ENCODE data around the gene PTAR1.
A peak's percentile ranks its signal among the peaks of the same experiment; 100 is the strongest.
"Not testable (repeated sequence)": the region's sequence is repeated elsewhere in the genome, so short reads cannot be mapped to it uniquely, and the experiment has no call there.

Gene PTAR1

DNA sequence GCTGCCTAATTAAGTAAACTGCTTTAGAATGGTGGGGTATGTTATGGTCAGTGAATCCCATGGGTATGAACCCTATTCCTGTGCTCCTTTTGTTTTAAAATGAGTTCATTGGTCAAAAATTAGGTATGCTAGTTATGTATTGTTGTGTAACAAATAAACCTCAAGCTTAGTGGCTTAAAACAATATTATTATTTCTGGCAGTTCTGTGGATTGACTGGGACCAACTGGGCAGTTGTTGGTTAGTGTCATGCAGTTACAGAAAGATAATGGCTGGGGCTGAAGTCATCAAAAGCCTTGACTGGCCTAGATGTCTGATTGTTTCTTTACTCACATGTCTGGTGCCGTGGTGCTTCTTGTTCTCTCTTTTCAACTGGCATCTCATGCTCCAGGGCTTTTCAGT lies 8.9 kb upstream of the PTAR1 start:
- POLR2A ChIA-PET: no interaction called here
- DNase-seq: no peak
- CTCF ChIA-PET: interaction anchor here (0.6 to 0.7 kb wide), 2 partner anchors 26 to 262 kb away, joined by 3 read pairs; no protein-coding TSS in a partner anchor

DNA sequence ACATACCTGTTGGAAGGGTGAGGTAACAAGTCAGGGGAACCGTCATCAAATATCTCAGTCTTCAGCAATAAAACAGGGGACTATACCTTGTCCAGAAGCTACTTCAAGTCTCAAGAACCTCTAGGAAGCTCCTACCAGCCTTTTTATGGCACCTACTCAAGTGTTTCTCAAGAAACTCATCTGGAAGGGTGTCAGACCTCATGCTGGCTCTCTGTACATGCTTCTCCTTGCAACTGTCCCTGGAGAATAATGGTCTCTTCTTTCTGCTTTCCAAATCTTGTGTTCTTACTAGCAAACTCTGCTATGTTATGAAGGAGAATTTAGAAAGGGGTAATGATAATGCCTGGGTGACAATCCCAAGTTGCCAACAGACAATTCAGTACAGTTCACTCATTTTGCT lies 8.3 kb upstream of the PTAR1 start:
- Histone ChIP-seq H3K27ac (ENCODE audit: insufficient read depth in 1 of 2, low read depth in 1 of 2, low read length in 2 of 2, poor library complexity in 1 of 2, severe bottlenecking in 2 of 2) (no peak overlapping the region), H3K36me3 (ENCODE audit: control insufficient read depth in 4 of 4, insufficient read depth in 4 of 4, low read length in 3 of 4) (no peaks in the 10 kb centered on the region), H3K4me3 (ENCODE audit: control insufficient read depth in 1 of 7, extremely low read depth in 1 of 7, insufficient read depth in 4 of 7, low read depth in 2 of 7, low read length in 6 of 7) (no peak overlapping the region), H3K27me3 (replicated peaks in 2 of 5; ENCODE audit: control insufficient read depth in 4 of 5, insufficient read depth in 5 of 5, low read length in 4 of 5) (no peaks in the 10 kb centered on the region), H3K4me1 (ENCODE audit: control extremely low read depth in 1 of 4, control insufficient read depth in 4 of 4, insufficient read depth in 4 of 4, low read length in 3 of 4) (no peaks in the 10 kb centered on the region), H3K9me3 (ENCODE audit: control extremely low read depth in 1 of 5, control insufficient read depth in 4 of 5, insufficient read depth in 2 of 5, low read depth in 1 of 5, low read length in 4 of 5) (no peaks in the 10 kb centered on the region)
- no CpG with 5 or more reads among the region's 1 CpG for WGBS (ENCODE audit: insufficient coverage)
- CTCF ChIA-PET: interaction anchor here (0.6 kb wide), 1 partner anchor 27 kb away, joined by 4 read pairs; no protein-coding TSS in a partner anchor
- POLR2A ChIA-PET: no interaction called here
- DNase-seq: no peak

More for the DNA sequence above, 8.9 kb upstream of the PTAR1 start:
- Histone ChIP-seq H3K4me1 (ENCODE audit: control extremely low read depth in 1 of 4, control insufficient read depth in 4 of 4, insufficient read depth in 4 of 4, low read length in 3 of 4) (no peaks in the 10 kb centered on the region), H3K4me3 (ENCODE audit: control insufficient read depth in 1 of 7, extremely low read depth in 1 of 7, insufficient read depth in 4 of 7, low read depth in 2 of 7, low read length in 6 of 7) (no peak overlapping the region), H3K27ac (ENCODE audit: insufficient read depth in 1 of 2, low read depth in 1 of 2, low read length in 2 of 2, poor library complexity in 1 of 2, severe bottlenecking in 2 of 2) (no peak overlapping the region), H3K36me3 (ENCODE audit: control insufficient read depth in 4 of 4, insufficient read depth in 4 of 4, low read length in 3 of 4) (no peaks in the 10 kb centered on the region), H3K27me3 (replicated peaks in 2 of 5; ENCODE audit: control insufficient read depth in 4 of 5, insufficient read depth in 5 of 5, low read length in 4 of 5) (no peaks in the 10 kb centered on the region), H3K9me3 (ENCODE audit: control extremely low read depth in 1 of 5, control insufficient read depth in 4 of 5, insufficient read depth in 2 of 5, low read depth in 1 of 5, low read length in 4 of 5) (no peaks in the 10 kb centered on the region)
- 100% methylated on average over 1 of the region's 1 CpG for WGBS (ENCODE audit: insufficient coverage)

DNA sequence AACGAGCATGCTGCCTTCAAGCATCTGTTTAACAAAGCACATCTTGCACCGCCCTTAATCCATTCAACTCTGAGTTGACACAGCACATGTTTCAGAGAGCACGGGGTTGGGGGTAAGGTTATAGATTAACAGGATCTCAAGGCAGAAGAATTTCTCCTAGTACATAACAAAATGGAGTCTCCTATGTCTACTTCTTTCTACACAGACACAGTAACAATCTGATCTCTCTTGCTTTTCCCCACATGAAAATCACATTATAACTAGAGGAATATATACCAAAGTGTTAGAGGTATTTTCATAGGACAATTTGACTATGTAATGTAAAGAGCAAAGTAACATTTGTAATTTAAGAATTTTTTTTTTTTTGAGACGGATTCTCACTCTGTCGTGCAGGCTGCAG lies 4.1 kb upstream of the PTAR1 start:
- H3K27ac ChIP-seq (ENCODE audit: insufficient read depth in 1 of 2, low read depth in 1 of 2, low read length in 2 of 2, poor library complexity in 1 of 2, severe bottlenecking in 2 of 2); H3K4me3 ChIP-seq (ENCODE audit: control insufficient read depth in 1 of 7, extremely low read depth in 1 of 7, insufficient read depth in 4 of 7, low read depth in 2 of 7, low read length in 6 of 7); CTCF ChIA-PET; POLR2A ChIA-PET; DNase-seq; H3K36me3 ChIP-seq (ENCODE audit: control insufficient read depth in 4 of 4, insufficient read depth in 4 of 4, low read length in 3 of 4); H3K4me1 ChIP-seq (ENCODE audit: control extremely low read depth in 1 of 4, control insufficient read depth in 4 of 4, insufficient read depth in 4 of 4, low read length in 3 of 4); H3K27me3 ChIP-seq (replicated peaks in 2 of 5; ENCODE audit: control insufficient read depth in 4 of 5, insufficient read depth in 5 of 5, low read length in 4 of 5); H3K9me3 ChIP-seq (ENCODE audit: control extremely low read depth in 1 of 5, control insufficient read depth in 4 of 5, insufficient read depth in 2 of 5, low read depth in 1 of 5, low read length in 4 of 5): not testable (repeated sequence)
- WGBS (ENCODE audit: insufficient coverage): no CpG with 5 or more reads among the region's 5 CpGs

DNA sequence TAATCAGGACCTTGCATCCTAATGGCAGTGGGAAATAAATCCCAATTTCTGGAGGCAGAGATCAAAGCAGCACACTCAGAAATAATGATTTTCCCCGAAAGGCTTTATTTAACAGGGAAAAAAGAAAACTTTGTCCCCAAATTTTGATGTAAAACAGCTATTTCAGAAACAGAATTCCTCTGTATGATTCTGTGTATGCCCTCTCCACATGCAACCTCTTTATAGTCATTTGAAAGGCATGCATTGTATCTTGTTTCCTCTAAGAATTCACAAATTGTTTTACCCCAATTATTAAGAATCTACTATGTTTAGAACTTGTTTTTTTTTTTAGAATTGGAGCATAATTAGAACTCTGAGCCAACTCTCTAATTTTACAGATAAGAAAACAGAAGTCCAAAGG lies 2.7 kb upstream of the PTAR1 start:
- no peak for DNase-seq
- peaks cover 2 to 13% (median 11%) of the 10 kb centered on the region in 4 experiments for H3K4me1 ChIP-seq (ENCODE audit: control extremely low read depth in 1 of 4, control insufficient read depth in 4 of 4, insufficient read depth in 4 of 4, low read length in 3 of 4)
- POLR2A ChIA-PET: no interaction called here
- no peaks in the 10 kb centered on the region for H3K36me3 ChIP-seq (ENCODE audit: control insufficient read depth in 4 of 4, insufficient read depth in 4 of 4, low read length in 3 of 4)
- CTCF ChIA-PET: no interaction called here
- H3K9me3 ChIP-seq (ENCODE audit: control extremely low read depth in 1 of 5, control insufficient read depth in 4 of 5, insufficient read depth in 2 of 5, low read depth in 1 of 5, low read length in 4 of 5): no peaks in the 10 kb centered on the region
- no peaks in the 10 kb centered on the region for H3K27me3 ChIP-seq (replicated peaks in 2 of 5; ENCODE audit: control insufficient read depth in 4 of 5, insufficient read depth in 5 of 5, low read length in 4 of 5)
- H3K4me3 ChIP-seq (ENCODE audit: control insufficient read depth in 1 of 7, extremely low read depth in 1 of 7, insufficient read depth in 4 of 7, low read depth in 2 of 7, low read length in 6 of 7): no peak overlapping the region
- WGBS (ENCODE audit: insufficient coverage): 100% methylated on average over 1 of the region's 1 CpG
- no peak overlapping the region for H3K27ac ChIP-seq (ENCODE audit: insufficient read depth in 1 of 2, low read depth in 1 of 2, low read length in 2 of 2, poor library complexity in 1 of 2, severe bottlenecking in 2 of 2)

DNA sequence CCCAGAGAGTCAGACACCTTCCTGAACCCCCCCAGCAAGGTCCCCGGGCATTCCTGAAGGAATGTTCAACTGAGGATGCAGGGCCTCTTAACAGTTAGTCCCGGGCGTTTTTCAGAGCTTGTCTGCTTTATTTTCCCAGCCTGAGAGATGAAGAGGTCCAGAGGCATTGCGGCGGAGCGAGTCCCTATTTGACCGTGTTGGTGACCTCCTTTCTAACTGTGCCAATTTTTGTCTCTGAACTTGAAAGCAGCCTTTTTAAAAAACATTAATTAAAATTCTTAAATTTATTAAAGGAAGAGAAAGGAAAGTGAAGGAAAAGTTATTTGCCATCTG lies 433 bp upstream of the PTAR1 start:
- peaks cover 2 to 13% (median 11%) of the 10 kb centered on the region in 4 experiments for H3K4me1 ChIP-seq (ENCODE audit: control extremely low read depth in 1 of 4, control insufficient read depth in 4 of 4, insufficient read depth in 4 of 4, low read length in 3 of 4)
- peak overlapping the region; percentile 31 to 96 (median 87) for H3K4me3 ChIP-seq (ENCODE audit: control insufficient read depth in 1 of 7, extremely low read depth in 1 of 7, insufficient read depth in 4 of 7, low read depth in 2 of 7, low read length in 6 of 7)
- H3K27me3 ChIP-seq (replicated peaks in 2 of 5; ENCODE audit: control insufficient read depth in 4 of 5, insufficient read depth in 5 of 5, low read length in 4 of 5): no peaks in the 10 kb centered on the region
- POLR2A ChIA-PET: no interaction called here
- peak overlapping the region; percentile 40 to 91 for H3K27ac ChIP-seq (ENCODE audit: insufficient read depth in 1 of 2, low read depth in 1 of 2, low read length in 2 of 2, poor library complexity in 1 of 2, severe bottlenecking in 2 of 2)
- no peaks in the 10 kb centered on the region for H3K9me3 ChIP-seq (ENCODE audit: control extremely low read depth in 1 of 5, control insufficient read depth in 4 of 5, insufficient read depth in 2 of 5, low read depth in 1 of 5, low read length in 4 of 5)
- DNase-seq: no peak
- CTCF ChIA-PET: no interaction called here
- H3K36me3 ChIP-seq (ENCODE audit: control insufficient read depth in 4 of 4, insufficient read depth in 4 of 4, low read length in 3 of 4): peaks cover 0 to 5% (median under 1%) of the 10 kb centered on the region in 4 experiments
- 5% methylated on average over 3 of the region's 7 CpGs for WGBS (ENCODE audit: insufficient coverage)

DNA sequence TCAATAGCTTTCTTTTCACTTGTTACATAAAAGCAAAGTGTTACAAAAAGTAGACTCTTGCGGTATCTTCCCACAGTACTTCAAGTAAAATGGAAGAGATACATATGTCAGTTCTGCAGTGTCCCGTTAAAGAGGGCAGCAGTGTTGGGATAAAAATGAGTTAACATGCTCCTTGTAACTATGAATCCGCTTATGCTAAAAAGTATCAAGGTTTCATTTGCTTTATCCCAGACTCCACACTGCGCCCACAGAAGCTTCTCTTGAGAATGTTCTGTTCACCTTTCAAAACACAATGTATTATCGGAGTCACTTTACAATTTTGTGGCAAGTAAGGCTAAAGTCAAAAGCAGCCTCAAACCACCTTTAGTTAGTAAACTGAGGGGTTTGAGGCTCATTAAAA lies 790 bp downstream of the PTAR1 start:
- Histone ChIP-seq H3K9me3 (ENCODE audit: control extremely low read depth in 1 of 5, control insufficient read depth in 4 of 5, insufficient read depth in 2 of 5, low read depth in 1 of 5, low read length in 4 of 5) (no peaks in the 10 kb centered on the region), H3K4me1 (ENCODE audit: control extremely low read depth in 1 of 4, control insufficient read depth in 4 of 4, insufficient read depth in 4 of 4, low read length in 3 of 4) (peaks cover 2 to 13% (median 11%) of the 10 kb centered on the region in 4 experiments), H3K27me3 (replicated peaks in 2 of 5; ENCODE audit: control insufficient read depth in 4 of 5, insufficient read depth in 5 of 5, low read length in 4 of 5) (no peaks in the 10 kb centered on the region), H3K36me3 (ENCODE audit: control insufficient read depth in 4 of 4, insufficient read depth in 4 of 4, low read length in 3 of 4) (peaks cover 0 to 8% (median 1%) of the 10 kb centered on the region in 4 experiments), H3K27ac (ENCODE audit: insufficient read depth in 1 of 2, low read depth in 1 of 2, low read length in 2 of 2, poor library complexity in 1 of 2, severe bottlenecking in 2 of 2) (peak overlapping the region; percentile 84 to 91), H3K4me3 (ENCODE audit: control insufficient read depth in 1 of 7, extremely low read depth in 1 of 7, insufficient read depth in 4 of 7, low read depth in 2 of 7, low read length in 6 of 7) (peak overlapping the region; percentile 86 to 99 (median 91))
- WGBS (ENCODE audit: insufficient coverage): 0% methylated on average over 3 of the region's 5 CpGs
- peak; percentile 14 to 42 (median 34) for DNase-seq
- ChIA-PET CTCF (interaction anchor here (0.9 kb wide), 1 partner anchor 10 kb away, joined by 6 read pairs; no protein-coding TSS in a partner anchor), POLR2A (no interaction called here)

DNA sequence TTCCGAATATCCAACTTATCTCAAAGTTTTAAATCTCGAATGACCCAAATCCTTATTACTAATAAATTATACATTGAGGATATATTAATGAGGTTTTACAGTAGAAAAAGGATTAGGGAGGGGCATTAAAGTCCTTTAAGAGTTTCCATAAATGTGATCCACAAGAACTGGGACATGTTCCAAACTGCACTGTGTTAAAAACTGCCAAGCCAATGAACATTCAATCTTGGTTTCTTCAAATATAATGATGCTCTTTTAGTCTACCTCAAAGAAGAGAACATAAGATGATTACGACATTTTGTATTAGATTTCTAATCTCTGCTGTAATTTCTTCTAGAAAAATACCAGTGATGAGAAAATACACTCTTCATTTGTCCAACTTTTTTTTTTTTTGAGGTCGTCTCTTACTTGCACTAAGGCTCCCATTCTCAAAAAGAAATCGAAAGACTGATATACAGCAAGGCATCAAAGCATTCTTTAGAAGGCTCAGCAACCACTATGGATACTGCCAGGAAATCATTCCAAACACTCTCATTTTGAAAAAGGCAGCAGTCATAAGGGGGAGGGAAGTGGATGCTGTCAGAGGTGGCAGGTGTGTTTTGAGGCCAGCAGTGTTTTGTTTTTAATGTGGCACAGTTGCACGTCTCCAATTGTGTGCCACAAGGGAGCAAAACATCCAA lies 1.7 kb downstream of the PTAR1 start:
- H3K9me3 ChIP-seq (ENCODE audit: control extremely low read depth in 1 of 5, control insufficient read depth in 4 of 5, insufficient read depth in 2 of 5, low read depth in 1 of 5, low read length in 4 of 5): no peaks in the 10 kb centered on the region
- 86% methylated on average over 3 of the region's 6 CpGs for WGBS (ENCODE audit: insufficient coverage)
- peaks cover 2 to 13% (median 11%) of the 10 kb centered on the region in 4 experiments for H3K4me1 ChIP-seq (ENCODE audit: control extremely low read depth in 1 of 4, control insufficient read depth in 4 of 4, insufficient read depth in 4 of 4, low read length in 3 of 4)
- CTCF ChIA-PET: interaction anchor here (0.9 kb wide), 1 partner anchor 9 kb away, joined by 6 read pairs; no protein-coding TSS in a partner anchor
- no peaks in the 10 kb centered on the region for H3K27me3 ChIP-seq (replicated peaks in 2 of 5; ENCODE audit: control insufficient read depth in 4 of 5, insufficient read depth in 5 of 5, low read length in 4 of 5)
- no peak overlapping the region for H3K27ac ChIP-seq (ENCODE audit: insufficient read depth in 1 of 2, low read depth in 1 of 2, low read length in 2 of 2, poor library complexity in 1 of 2, severe bottlenecking in 2 of 2)
- H3K4me3 ChIP-seq (ENCODE audit: control insufficient read depth in 1 of 7, extremely low read depth in 1 of 7, insufficient read depth in 4 of 7, low read depth in 2 of 7, low read length in 6 of 7): peak overlapping the region in 6 of 7 experiments; percentile 0 to 94 (median 50)
- peak in 2 of 3 donors; percentile 7 to 15 for DNase-seq
- H3K36me3 ChIP-seq (ENCODE audit: control insufficient read depth in 4 of 4, insufficient read depth in 4 of 4, low read length in 3 of 4): peaks cover 0 to 8% (median 3%) of the 10 kb centered on the region in 4 experiments
- POLR2A ChIA-PET: interaction anchor here (0.7 kb wide), 1 partner anchor 163 kb away, joined by 3 read pairs; no protein-coding TSS in a partner anchor

Measured in common myeloid progenitor, CD34-positive (primary cell).